Activated CD8-positive, alpha-beta memory T cell treated with anti-CD3 and anti-CD28 coated beads, Interleukin-2, amount 50 U/mL, for 24 hours (primary cell): ENCODE data around the gene NF2.

Experiments used
- DNase-seq: peaks from one replicate; pipeline ENCODE4 v3.0.0-alpha.2; 2020; ENCODE audit errors: extremely low read depth

NF2 gene

GRCh38 chr22:29741926-29742325 is 138.5 kb downstream of the NF2 start:
- no peak for DNase-seq

GRCh38 chr22:29742326-29742725 is 138.9 kb downstream of the NF2 start:
- DNase-seq: no peak

DNA sequence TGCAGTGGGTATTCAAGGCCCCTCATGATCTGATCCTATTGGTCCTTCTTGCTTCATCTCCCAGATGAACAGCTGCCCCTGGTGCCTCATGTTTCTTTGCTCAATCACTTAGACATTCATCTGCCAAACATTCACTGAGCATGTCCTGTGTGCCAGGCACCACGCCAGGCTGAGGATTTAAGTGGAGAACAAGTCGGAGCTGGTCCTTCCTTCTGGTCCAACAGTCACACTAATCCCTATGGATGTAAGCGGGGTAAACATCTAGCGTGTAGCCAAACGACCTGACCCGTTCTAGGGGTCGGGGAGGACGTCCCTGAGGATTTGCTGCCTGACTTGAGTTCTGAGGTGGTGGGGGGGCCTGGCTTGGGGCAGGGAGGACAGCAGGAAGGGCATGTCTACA is 141.5 kb downstream of the NF2 start:
- DNase-seq: no peak

GRCh38 chr22:29747832-29748231 is 144.4 kb downstream of the NF2 start:
- DNase-seq: no peak
